GM10266 (cell line): ENCODE measurements around the gene CEMIP.

Source experiments
- DNase-seq: peaks from one replicate; pipeline ENCODE4 v3.0.0; 2012; ENCODE audit errors: extremely low spot score
- TF ChIP-seq, protein P1 (sequence below): IDR thresholded peaks from 2 replicates; pipeline ENCODE4 v1.5.1; 2012; ENCODE audit warnings: mild to moderate bottlenecking, low read depth; ENCODE audit not compliant: control insufficient read depth, insufficient read depth; ENCODE audit errors: missing control alignments

The CEMIP gene

DNA sequence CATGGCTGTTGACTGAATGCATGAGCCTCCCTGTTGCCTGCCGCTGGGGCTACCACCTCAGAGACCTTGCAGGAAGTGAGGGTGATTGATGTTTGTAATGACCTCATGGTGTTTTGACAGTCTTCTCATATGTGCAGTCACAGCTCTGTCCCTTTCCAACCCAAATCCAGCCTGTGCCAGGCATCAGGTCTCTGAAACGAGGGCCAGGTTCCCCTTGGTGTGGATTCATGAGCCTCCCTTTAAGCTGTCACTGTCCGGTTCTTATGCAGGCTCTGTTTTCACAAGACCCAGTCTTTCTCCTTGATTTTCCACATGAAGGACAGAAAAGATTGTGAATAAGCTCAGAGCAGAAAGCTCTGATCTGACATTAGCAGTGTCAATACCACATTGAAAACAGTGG is 43.1 kb downstream of the CEMIP start:
- TF ChIP-seq, protein P1, sequence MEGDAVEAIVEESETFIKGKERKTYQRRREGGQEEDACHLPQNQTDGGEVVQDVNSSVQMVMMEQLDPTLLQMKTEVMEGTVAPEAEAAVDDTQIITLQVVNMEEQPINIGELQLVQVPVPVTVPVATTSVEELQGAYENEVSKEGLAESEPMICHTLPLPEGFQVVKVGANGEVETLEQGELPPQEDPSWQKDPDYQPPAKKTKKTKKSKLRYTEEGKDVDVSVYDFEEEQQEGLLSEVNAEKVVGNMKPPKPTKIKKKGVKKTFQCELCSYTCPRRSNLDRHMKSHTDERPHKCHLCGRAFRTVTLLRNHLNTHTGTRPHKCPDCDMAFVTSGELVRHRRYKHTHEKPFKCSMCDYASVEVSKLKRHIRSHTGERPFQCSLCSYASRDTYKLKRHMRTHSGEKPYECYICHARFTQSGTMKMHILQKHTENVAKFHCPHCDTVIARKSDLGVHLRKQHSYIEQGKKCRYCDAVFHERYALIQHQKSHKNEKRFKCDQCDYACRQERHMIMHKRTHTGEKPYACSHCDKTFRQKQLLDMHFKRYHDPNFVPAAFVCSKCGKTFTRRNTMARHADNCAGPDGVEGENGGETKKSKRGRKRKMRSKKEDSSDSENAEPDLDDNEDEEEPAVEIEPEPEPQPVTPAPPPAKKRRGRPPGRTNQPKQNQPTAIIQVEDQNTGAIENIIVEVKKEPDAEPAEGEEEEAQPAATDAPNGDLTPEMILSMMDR: no peak
- no peak for DNase-seq

DNA sequence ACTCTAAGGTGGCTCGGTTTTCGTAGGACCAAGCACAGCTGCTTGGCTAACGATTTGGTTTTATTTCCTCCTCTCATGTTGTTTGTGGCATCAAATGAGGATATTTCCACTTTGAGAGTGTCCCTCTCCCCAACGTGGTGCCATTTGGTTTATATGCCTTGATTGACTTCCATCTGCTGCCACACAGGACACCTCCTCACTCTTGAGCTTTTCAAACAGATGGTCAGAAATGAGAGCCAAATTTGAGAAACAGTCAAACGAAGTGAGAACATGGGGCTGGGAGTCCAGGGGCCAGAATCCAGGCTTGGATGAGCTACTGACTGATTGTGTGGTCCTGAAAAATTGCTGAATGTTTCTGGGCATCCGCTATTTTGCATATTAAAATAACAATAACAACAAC is 43.5 kb downstream of the CEMIP start:
- DNase-seq: no peak
- TF ChIP-seq, protein P1: no peak

DNA sequence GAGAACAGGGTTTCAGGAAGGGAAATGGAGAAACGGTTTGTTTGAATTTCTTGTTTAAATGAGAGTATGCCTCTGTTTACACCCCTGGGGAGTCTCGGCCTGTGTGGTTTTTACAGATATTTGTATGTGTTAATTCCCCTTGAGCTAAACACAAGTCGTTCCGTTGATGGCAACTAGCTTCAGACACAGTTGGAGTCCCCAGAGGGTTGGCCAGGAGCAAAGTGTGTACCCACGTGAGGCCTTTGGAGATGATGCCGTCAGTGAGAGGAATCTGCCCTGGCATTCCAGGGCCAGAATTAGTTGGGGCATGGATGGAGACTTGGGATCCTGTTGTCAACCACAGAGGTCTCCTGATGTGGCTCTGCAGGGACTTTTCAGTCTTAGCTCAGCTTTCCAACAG is 44.0 kb downstream of the CEMIP start:
- no peak for DNase-seq
- TF ChIP-seq, protein P1: no peak

DNA sequence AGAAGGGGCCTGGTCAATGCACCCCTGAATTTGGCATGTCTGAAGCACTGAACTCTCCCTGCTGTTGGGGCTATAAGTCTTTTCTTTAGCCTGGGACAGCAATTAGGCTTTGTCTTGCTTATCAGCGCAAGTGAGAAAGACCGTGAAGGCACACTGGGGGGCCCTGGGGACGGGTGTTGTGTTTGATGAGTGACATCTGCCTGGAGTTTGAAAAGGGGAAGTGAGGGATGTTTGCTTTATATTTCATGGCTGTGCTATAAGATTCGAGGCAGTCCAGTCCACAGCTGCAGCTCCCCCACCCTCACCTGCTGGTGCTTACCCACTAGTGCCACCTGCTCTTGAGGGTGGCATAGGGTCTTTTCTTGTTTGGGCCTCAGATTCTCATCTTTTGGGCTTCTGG is 44.8 kb downstream of the CEMIP start:
- TF ChIP-seq, protein P1: no peak
- DNase-seq: no peak

DNA sequence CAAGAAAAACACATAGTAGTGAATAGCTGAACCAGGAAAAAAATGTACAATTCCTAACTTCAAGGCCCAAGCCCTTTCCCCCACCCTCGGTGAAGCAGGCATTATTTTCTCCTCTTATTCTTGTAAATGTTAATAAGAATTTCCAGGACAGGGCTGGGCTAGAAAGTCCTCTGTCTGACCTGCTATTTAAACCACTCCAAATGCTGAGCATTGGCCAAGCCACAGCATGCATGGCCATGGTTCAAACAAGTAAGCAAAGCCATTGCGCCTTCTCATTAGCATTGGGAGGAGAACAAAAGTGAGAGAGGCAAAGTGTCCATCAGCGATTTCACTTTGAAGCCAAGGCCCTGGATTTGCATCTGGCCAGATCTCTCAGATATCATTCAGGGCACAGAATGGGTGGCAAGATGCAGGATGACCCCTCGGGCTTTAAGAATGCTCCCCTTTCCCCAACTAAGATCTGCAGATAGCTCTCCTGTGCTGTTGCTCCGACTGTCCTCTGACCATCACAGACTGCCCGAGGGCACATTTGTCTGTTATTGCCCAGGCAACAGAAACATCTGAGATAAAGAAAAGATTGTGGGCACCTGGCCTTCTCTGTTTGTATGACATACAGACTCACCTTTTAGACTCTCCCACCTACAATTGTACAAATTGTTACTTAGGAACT is 46.3 kb downstream of the CEMIP start:
- DNase-seq: no peak
- TF ChIP-seq, protein P1: no peak

DNA sequence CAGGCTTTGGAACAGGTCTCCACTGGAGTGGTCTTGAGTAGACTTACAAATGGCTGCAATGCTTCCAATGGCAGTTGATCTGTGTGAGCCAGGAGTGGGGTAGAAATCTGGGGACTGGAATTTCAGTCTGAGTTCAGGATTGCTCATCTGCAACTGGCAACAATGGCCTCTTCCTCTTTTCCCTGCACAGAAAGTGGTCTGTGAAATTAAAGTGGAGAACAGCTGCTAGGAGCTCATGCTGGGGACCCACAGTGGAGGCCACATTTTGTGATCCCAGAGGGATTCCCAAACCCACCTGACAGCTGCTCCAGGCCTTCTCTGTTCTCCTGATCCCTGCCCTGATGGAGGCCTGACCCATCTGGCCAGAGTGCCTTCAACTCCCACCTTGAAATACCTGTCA is 49.6 kb downstream of the CEMIP start:
- DNase-seq: no peak
- TF ChIP-seq, protein P1: no peak

DNA sequence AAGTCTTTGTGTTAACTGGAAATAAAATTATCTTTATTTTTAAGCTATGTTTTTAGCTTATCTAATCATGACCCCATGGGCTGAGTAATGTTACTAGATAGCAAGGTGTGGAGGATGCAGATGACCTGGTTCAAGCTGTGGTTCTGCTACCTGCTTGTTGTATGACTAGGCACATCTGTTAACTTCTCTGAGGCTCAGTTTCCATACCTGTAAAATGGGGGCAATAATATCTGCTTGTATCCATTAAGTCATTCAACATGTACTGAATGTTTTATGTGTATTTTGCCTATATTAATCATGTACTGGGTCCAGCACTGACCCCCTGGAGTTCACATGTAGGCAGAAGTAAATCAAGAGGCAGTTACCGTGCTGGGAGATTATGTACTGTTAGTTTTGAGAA is 51.5 kb downstream of the CEMIP start:
- TF ChIP-seq, protein P1: no peak
- DNase-seq: no peak
